GM12873 (cell line): ENCODE results near the gene HECTD4.

Source experiments
- CTCF ChIP-seq: IDR thresholded peaks from 2 replicates; pipeline ENCODE4 v1.5.1; 2012; ENCODE audit warnings: low read depth, mild to moderate bottlenecking, moderate library complexity, low read length, control low read depth; ENCODE audit not compliant: insufficient read depth; ENCODE audit errors: missing control alignments

The HECTD4 gene

DNA sequence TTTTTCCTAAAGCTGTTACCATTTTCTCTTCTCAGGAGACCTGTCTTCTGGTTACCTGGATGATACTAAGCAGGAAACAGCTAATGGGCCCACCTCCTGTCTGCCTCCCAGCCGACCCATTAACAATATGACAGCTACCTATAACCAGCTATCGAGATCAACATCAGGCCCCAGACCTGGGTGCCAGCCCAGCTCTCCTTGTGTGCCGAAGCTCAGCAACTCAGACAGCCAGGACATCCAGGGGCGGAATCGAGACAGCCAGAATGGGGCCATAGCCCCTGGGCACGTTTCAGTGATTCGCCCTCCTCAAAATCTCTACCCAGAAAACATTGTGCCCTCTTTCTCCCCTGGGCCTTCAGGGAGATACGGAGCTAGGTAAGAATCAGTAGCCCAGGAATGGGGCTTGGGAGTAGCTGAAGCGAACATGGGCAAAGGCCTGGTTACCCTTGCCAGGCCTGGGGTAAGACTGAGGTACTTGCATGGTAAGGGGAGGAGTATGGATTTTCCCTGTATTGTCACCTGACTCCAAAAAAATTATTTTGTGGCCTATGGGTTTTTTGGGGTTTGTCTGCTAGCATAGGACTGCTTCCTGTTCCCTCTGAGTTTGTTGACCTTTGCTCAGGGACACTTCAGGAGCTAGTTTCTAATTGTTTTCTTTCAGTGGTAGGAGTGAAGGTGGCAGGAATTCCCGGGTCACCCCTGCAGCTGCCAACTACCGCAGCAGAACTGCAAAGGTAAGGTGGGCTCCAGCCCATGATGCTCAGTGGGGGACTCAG, 230.3 kb downstream of the HECTD4 start:
- TF ChIP-seq CTCF: no peak

GRCh38 chr12:112149596-112149995, 232.6 kb downstream of the HECTD4 start:
- TF ChIP-seq CTCF: no peak

DNA sequence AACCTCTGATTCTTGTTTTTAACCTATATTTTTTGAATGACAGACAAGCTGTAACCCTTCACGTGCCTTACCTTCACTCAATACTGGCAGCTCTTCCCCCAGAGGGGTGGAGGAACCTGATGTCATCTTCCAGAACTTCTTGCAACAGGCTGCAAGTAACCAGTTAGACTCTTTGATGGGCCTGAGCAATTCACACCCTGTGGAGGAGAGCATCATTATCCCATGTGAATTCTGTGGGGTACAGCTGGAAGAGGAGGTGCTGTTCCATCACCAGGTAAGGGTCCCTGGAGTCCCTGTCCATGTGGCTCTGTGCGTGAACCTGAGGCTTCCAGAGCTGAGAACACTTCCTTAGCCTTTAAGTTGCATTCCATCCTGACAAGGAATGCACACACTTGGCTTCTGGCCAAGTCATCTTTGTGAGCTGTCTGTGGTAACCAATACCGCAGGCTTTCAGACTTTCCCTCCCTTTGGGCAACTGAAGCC, 234.2 kb downstream of the HECTD4 start:
- TF ChIP-seq CTCF: no peak

DNA sequence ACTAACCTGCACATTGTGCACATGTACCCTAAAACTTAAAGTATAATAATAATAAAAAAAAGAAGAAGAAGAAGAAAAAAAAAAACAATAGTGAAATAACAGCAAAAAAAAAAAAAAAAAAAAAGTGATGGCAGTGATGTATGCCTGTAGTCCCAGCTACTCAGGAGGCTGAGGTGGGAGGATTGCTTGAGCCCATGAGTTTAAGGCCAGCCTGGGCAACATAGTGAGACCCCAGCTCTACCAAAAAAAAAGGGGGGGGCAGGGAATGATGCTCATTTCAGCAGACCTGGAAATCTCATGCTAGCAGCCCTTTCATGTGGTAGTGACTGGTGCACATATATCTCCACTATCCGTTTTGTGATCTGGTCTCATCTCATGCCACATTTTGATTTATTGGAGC, 236.1 kb downstream of the HECTD4 start:
- no peak for TF ChIP-seq CTCF

GRCh38 chr12:112140728-112141127, 241.5 kb downstream of the HECTD4 start:
- TF ChIP-seq CTCF: no peak

GRCh38 chr12:112134731-112135130, 247.5 kb downstream of the HECTD4 start:
- no peak for TF ChIP-seq CTCF

GRCh38 chr12:112133418-112133817, 248.8 kb downstream of the HECTD4 start:
- TF ChIP-seq CTCF: no peak

GRCh38 chr12:112131686-112132085, 250.5 kb downstream of the HECTD4 start:
- no peak for TF ChIP-seq CTCF
